GM19043 (cell line): Measurements from ENCODE around the gene NTM.

Experiments used
- ATAC-seq: cut with Tn5 transposase; IDR thresholded peaks from one replicate; pipeline ENCODE4 v1.9.1; 2021; ENCODE audit warnings: low read depth; ENCODE audit not compliant: unreplicated experiment

Gene NTM

DNA sequence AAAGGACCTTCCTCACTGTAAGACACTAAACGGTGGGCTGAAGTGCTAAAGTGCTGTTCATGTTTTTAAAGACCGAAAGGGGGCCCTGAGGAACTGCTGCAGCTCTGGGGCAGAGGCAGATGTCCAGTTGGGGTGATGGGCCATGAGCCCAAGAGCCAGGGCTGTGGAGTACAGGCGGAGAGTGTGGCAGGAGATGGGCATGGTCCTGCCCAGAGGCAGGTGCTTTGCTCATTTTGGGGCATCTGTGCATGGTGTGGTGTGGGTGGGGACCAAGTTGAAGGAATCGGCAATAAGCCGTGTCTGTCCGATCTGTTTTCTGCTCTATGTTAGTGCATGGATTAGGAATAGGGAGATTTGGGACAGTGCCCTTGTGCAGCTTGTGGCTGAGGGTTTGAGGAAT, 258.3 kb downstream of the NTM start:
- no peak for ATAC-seq

GRCh38 chr11:131629925-131630540, 259.6 kb downstream of the NTM start:
- ATAC-seq, result no peak

DNA sequence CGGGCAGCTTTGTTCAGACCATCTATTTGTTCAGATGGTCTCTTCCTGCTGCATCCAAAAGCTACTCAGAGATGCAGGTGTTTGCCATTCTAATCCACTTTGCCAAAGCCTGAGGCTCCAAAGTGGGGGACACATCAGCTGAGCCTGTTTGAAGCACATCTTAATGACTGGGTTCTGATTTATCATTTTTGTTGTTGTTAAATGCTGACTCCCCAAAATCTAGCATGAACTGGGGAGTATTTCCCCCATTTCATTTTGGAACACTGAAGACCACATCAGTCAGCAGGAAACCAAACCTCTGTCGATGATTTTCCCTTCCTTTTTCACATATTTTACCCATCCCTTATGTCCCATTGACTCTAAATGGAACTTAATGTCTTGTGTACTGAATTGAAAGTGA, 262.6 kb downstream of the NTM start:
- no peak for ATAC-seq

GRCh38 chr11:131633921-131634715, 263.7 kb downstream of the NTM start:
- no peak for ATAC-seq

- ATAC-seq, result no peak
These were observed 267.2 kb downstream of the NTM start for GRCh38 chr11:131637469-131638175.

- no peak for ATAC-seq
These were observed 268.5 kb downstream of the NTM start for GRCh38 chr11:131638889-131639288.

DNA sequence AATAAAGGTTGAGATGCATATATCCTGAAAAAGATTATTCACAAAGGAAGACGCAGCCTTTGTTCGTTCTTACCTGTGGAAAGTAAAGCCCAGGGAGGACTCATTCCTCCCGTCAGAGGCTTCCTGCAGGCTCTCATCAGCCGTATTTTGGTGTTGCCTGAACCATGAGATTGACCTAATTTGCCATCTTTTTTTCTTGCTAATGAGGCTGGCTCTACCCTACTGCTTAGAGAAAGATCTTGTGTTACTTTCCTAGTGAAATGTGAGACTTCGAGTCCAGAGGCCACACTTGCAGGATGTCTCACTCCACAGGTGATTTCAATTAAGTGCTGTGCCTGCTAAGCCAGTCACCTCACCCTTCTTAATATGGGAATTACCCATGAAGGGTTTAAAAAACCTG, 269.9 kb downstream of the NTM start:
- ATAC-seq, result no peak

GRCh38 chr11:131642756-131643531, 272.5 kb downstream of the NTM start:
- ATAC-seq, result no peak

- ATAC-seq, result no peak
These were observed 273.9 kb downstream of the NTM start for GRCh38 chr11:131644204-131644795.

DNA sequence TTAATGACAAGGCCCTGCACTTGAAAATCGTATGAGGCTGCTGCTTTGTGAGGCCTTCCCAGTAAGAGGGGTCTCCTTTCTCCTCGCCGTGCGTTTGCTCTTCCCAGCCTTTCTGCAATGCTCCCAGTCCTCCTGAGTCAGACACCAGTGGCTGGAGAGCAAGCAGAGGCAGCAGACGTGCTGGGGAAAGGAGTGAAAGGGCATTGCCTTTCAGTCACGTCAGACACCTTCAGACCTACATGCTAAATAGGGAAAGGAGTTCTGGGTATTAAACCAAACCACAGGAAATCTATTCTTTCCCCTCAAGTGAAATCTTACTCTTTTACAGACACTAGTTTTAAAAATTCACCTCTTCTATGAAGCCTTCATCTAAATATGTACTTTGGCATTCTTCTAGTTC, 274.8 kb downstream of the NTM start:
- no peak for ATAC-seq

DNA sequence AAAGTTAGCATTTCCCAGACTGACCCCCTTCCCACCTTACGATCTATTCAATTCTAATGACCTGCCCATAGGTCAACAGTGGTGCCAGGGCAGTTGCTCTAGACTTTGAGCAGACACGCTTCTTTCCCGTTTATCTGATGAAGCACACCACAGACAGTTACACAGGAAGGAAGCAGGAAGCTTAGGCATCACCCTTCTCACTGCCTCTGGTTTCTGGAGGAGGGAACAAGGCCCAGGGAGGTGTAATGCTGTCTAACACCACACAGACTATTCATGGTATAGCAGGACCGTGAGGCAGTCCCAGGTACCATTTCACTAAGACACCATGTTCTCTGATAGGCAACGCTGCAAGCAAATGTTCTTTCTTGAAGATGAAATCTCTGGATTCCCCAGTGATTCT, 279.4 kb downstream of the NTM start:
- no peak for ATAC-seq

DNA sequence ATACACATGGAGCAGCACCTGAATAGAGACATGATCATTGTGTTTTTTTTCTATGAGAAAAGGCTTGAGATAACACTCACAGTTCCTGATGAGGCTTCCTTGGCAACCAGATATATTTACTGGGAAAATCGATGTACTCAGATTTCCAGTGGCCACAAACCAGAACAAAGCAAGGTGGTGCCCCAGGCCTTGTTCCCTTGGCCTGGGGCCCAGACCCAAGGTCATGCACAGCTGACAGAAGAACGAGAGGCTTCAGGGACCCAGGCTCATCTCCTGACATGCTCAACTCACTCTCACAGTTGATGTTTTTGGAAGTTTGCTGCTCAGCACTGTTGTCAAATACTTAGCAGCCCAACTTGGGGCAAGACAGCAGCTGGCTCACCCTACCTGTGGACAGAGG, 281.8 kb downstream of the NTM start:
- no peak for ATAC-seq

GRCh38 chr11:131653260-131653659, 282.8 kb downstream of the NTM start:
- no peak for ATAC-seq

- no peak for ATAC-seq
These were observed 284.4 kb downstream of the NTM start for GRCh38 chr11:131654849-131655248.

- no peak for ATAC-seq
These were observed 285.9 kb downstream of the NTM start for GRCh38 chr11:131656179-131656838.

DNA sequence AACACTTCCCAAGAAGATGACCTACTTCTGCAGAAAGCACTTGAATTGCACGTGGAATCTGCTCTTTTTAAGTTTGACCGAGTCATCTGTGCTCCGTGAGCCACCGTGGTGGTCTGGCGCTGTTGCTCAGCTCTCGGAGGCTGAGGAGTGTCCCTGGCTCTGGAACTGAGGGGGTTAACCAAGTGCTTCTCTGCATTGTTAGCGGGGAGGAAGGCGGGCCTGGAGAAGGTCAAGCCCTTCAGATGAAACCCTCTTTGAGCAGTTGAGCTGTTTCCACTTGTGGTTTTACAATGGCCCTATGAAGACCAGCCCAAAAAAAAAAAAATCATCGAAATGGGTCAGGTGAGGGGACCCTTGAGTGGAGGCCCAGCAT, 286.4 kb downstream of the NTM start:
- no peak for ATAC-seq

GRCh38 chr11:131658414-131658813, 288.0 kb downstream of the NTM start:
- no peak for ATAC-seq

DNA sequence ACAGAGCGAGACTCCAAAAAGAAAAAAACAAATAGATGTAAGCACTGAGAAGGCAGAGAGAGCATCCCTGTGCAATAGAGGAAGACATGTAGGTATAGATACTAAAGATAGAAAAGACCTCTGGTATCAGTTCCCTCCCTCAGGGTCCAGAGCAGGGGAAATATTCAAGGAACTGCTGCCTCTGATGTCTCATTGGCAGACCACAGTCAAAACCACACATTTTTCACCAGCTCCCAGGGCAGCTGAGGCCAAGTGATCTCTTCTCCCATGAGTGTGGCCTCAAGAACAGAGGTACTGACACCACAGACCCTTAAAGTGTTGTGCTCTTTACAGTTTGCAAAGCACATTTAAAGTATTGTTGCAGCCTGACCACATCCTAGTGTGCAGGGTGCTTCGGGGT, 288.5 kb downstream of the NTM start:
- ATAC-seq, result peak; percentile 79

DNA sequence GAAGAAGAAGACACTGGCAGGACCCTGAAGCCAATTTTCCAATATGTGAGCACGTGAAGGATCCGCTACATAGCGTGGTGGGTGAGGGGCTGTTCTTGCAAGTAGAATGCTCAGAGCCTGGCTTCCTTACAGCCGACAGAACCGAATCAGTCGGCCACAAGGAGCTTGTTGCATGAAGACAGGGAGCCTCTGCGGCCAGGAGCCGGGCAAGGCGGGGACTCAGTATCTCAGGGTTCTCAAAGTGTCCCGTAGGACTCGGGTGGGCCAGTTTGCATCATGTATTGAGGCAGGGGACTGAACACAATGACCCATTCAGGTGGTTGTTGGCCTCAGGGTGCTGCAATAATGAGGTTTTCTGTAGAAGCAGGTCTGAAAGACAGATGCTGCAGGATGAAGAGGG, 289.5 kb downstream of the NTM start:
- ATAC-seq, result no peak

GRCh38 chr11:131661132-131661531, 290.7 kb downstream of the NTM start:
- no peak for ATAC-seq
